ENCODE measurements around the gene IFT122. TPM values are rescaled to one million over a fixed set of nuclear protein-coding genes. Genes with fewer than 3 reads are reported as not detected.
"Not testable (repeated sequence)": the region's sequence is repeated elsewhere in the genome, so short reads cannot be mapped to it uniquely, and the experiment has no call there.

IFT122 gene
- total RNA-seq, 1 experiment from 2014 or later: 4.7 TPM

GRCh38 chr3:129475863-129476262 lies 35.8 kb downstream of the IFT122 start:
- H3K4me3 ChIP-seq (ENCODE audit: low read length): no peak overlapping the region
- H3K9me2 ChIP-seq (replicated peaks; ENCODE audit: insufficient read depth, low read length): no peaks in the 10 kb centered on the region
- no peak overlapping the region for H3K9ac ChIP-seq (ENCODE audit: low read length)
- no peaks in the 10 kb centered on the region for H3K27me3 ChIP-seq (ENCODE audit: low read length)
- DNase-seq: no peak
- no peaks in the 10 kb centered on the region for H4K20me1 ChIP-seq (ENCODE audit: insufficient read depth, low read depth, low read length)
- H3K4me2 ChIP-seq (ENCODE audit: low read depth, low read length, poor library complexity, severe bottlenecking): no peak overlapping the region
- H3K79me2 ChIP-seq (ENCODE audit: low read length): no peaks in the 10 kb centered on the region
- no peak overlapping the region for H3K27ac ChIP-seq (ENCODE audit: low read length)
- peaks cover 15% of the 10 kb centered on the region for H3K4me1 ChIP-seq (ENCODE audit: low read length)
- no peak overlapping the region for H2AFZ ChIP-seq (ENCODE audit: low read length)
- H3K9me3 ChIP-seq (ENCODE audit: low read length): no peaks in the 10 kb centered on the region
- H3K36me3 ChIP-seq (ENCODE audit: insufficient read depth, low read length): no peaks in the 10 kb centered on the region

DNA sequence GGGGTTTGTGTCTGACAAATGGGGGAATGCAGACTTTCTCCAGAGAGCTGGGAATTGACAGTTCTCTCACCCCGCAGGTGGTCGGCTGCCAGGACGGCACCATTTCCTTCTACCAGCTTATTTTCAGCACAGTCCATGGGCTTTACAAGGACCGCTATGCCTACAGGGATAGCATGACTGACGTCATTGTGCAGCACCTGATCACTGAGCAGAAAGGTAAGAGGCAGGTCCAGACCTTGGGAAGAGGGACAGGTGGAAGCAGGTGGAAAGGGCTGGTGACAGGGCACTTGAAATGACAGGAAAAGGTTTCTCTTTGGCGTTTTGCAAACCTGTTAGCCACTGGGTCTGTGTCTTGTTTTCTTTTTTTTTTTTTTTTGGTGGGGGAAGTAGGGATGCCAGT lies 36.6 kb downstream of the IFT122 start:
- no peaks in the 10 kb centered on the region for H3K27me3 ChIP-seq (ENCODE audit: low read length)
- no peak overlapping the region for H3K4me2 ChIP-seq (ENCODE audit: low read depth, low read length, poor library complexity, severe bottlenecking)
- H3K9ac ChIP-seq (ENCODE audit: low read length): no peak overlapping the region
- peaks cover 15% of the 10 kb centered on the region for H3K4me1 ChIP-seq (ENCODE audit: low read length)
- H3K27ac ChIP-seq (ENCODE audit: low read length): no peak overlapping the region
- H3K79me2 ChIP-seq (ENCODE audit: low read length): no peaks in the 10 kb centered on the region
- H2AFZ ChIP-seq (ENCODE audit: low read length): no peak overlapping the region
- H3K9me2 ChIP-seq (replicated peaks; ENCODE audit: insufficient read depth, low read length): no peaks in the 10 kb centered on the region
- DNase-seq: no peak
- H4K20me1 ChIP-seq (ENCODE audit: insufficient read depth, low read depth, low read length): no peaks in the 10 kb centered on the region
- H3K4me3 ChIP-seq (ENCODE audit: low read length): no peak overlapping the region
- no peaks in the 10 kb centered on the region for H3K9me3 ChIP-seq (ENCODE audit: low read length)
- H3K36me3 ChIP-seq (ENCODE audit: insufficient read depth, low read length): no peaks in the 10 kb centered on the region

GRCh38 chr3:129481225-129481765 lies 41.3 kb downstream of the IFT122 start:
- H3K27ac ChIP-seq (ENCODE audit: low read length); H3K9me3 ChIP-seq (ENCODE audit: low read length); H3K4me1 ChIP-seq (ENCODE audit: low read length); H3K9me2 ChIP-seq (replicated peaks; ENCODE audit: insufficient read depth, low read length); H3K36me3 ChIP-seq (ENCODE audit: insufficient read depth, low read length); H3K27me3 ChIP-seq (ENCODE audit: low read length); H3K9ac ChIP-seq (ENCODE audit: low read length); DNase-seq; H2AFZ ChIP-seq (ENCODE audit: low read length); H3K4me2 ChIP-seq (ENCODE audit: low read depth, low read length, poor library complexity, severe bottlenecking); H3K4me3 ChIP-seq (ENCODE audit: low read length); H3K79me2 ChIP-seq (ENCODE audit: low read length); H4K20me1 ChIP-seq (ENCODE audit: insufficient read depth, low read depth, low read length): not testable (repeated sequence)

- Histone ChIP-seq H3K9me3 (ENCODE audit: low read length) (no peaks in the 10 kb centered on the region), H3K79me2 (ENCODE audit: low read length) (no peaks in the 10 kb centered on the region), H3K4me2 (ENCODE audit: low read depth, low read length, poor library complexity, severe bottlenecking) (no peak overlapping the region), H3K4me3 (ENCODE audit: low read length) (no peak overlapping the region), H3K9ac (ENCODE audit: low read length) (no peak overlapping the region), H3K27ac (ENCODE audit: low read length) (no peak overlapping the region), H4K20me1 (ENCODE audit: insufficient read depth, low read depth, low read length) (no peaks in the 10 kb centered on the region), H3K36me3 (ENCODE audit: insufficient read depth, low read length) (no peaks in the 10 kb centered on the region), H3K9me2 (replicated peaks; ENCODE audit: insufficient read depth, low read length) (no peaks in the 10 kb centered on the region), H3K27me3 (ENCODE audit: low read length) (no peaks in the 10 kb centered on the region), H2AFZ (ENCODE audit: low read length) (no peak overlapping the region), H3K4me1 (ENCODE audit: low read length) (no peaks in the 10 kb centered on the region)
- no peak for DNase-seq
Observed at GRCh38 chr3:129481766-129482332, 41.8 kb downstream of the IFT122 start.

DNA sequence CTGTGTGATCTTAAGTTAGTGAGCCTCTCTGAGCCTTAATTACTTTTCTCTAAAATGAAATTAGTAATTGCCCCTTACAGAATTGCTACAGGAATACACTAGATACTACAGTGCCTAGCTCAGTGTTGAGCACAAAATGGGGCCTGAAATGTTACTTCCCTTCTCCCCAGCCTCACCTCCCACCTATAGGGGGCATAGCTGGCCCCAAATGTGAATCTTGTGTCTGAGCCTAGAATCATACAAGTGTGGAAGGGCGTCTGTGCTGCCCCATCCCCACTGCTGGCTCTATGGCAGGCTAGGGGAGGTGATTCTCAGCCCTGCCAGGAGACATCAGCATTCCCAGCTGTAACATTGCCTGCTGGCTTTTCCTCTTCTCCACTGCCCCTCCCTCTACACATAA lies 42.7 kb downstream of the IFT122 start:
- DNase-seq: peak; percentile 74

DNA sequence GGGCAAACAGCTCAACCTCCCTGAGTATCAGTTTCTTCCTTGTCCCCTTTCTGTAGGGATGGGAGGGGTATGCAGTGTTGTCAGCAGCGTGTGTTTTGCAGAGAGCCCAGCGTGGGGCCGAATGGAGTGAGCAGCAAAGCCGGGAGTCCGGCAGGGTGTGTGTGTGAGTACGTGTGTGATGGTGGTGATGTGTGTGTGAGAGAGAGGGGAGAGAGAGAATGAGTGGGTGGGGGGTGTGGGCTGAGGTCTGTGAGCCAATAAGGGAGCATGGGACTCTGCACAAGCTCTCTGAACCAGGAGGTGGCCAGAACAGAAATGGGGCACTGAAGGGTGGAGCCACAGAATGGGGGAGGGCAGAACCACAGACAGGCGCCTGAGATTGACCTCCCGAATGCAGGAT lies 43.8 kb downstream of the IFT122 start:
- no peaks in the 10 kb centered on the region for H3K9me2 ChIP-seq (replicated peaks; ENCODE audit: insufficient read depth, low read length)
- no peaks in the 10 kb centered on the region for H3K79me2 ChIP-seq (ENCODE audit: low read length)
- no peak overlapping the region for H2AFZ ChIP-seq (ENCODE audit: low read length)
- no peak overlapping the region for H3K9ac ChIP-seq (ENCODE audit: low read length)
- no peaks in the 10 kb centered on the region for H3K27me3 ChIP-seq (ENCODE audit: low read length)
- H3K9me3 ChIP-seq (ENCODE audit: low read length): no peaks in the 10 kb centered on the region
- H3K4me1 ChIP-seq (ENCODE audit: low read length): no peaks in the 10 kb centered on the region
- H3K4me2 ChIP-seq (ENCODE audit: low read depth, low read length, poor library complexity, severe bottlenecking): no peak overlapping the region
- no peaks in the 10 kb centered on the region for H4K20me1 ChIP-seq (ENCODE audit: insufficient read depth, low read depth, low read length)
- no peak overlapping the region for H3K27ac ChIP-seq (ENCODE audit: low read length)
- H3K4me3 ChIP-seq (ENCODE audit: low read length): no peak overlapping the region
- H3K36me3 ChIP-seq (ENCODE audit: insufficient read depth, low read length): no peaks in the 10 kb centered on the region
- no peak for DNase-seq

More for the DNA sequence above, 42.7 kb downstream of the IFT122 start:
- Histone ChIP-seq H3K9ac (ENCODE audit: low read length) (no peak overlapping the region), H3K4me2 (ENCODE audit: low read depth, low read length, poor library complexity, severe bottlenecking) (no peak overlapping the region), H2AFZ (ENCODE audit: low read length) (no peak overlapping the region), H3K27me3 (ENCODE audit: low read length) (no peaks in the 10 kb centered on the region), H3K9me3 (ENCODE audit: low read length) (no peaks in the 10 kb centered on the region), H3K79me2 (ENCODE audit: low read length) (no peaks in the 10 kb centered on the region), H3K36me3 (ENCODE audit: insufficient read depth, low read length) (no peaks in the 10 kb centered on the region), H4K20me1 (ENCODE audit: insufficient read depth, low read depth, low read length) (no peaks in the 10 kb centered on the region), H3K4me1 (ENCODE audit: low read length) (no peaks in the 10 kb centered on the region), H3K4me3 (ENCODE audit: low read length) (no peak overlapping the region), H3K27ac (ENCODE audit: low read length) (no peak overlapping the region), H3K9me2 (replicated peaks; ENCODE audit: insufficient read depth, low read length) (no peaks in the 10 kb centered on the region)

GRCh38 chr3:129485146-129485545 lies 45.1 kb downstream of the IFT122 start:
- DNase-seq; H3K36me3 ChIP-seq (ENCODE audit: insufficient read depth, low read length); H3K4me2 ChIP-seq (ENCODE audit: low read depth, low read length, poor library complexity, severe bottlenecking); H2AFZ ChIP-seq (ENCODE audit: low read length); H3K4me1 ChIP-seq (ENCODE audit: low read length); H4K20me1 ChIP-seq (ENCODE audit: insufficient read depth, low read depth, low read length); H3K27me3 ChIP-seq (ENCODE audit: low read length); H3K9ac ChIP-seq (ENCODE audit: low read length); H3K4me3 ChIP-seq (ENCODE audit: low read length); H3K9me2 ChIP-seq (replicated peaks; ENCODE audit: insufficient read depth, low read length); H3K79me2 ChIP-seq (ENCODE audit: low read length); H3K27ac ChIP-seq (ENCODE audit: low read length); H3K9me3 ChIP-seq (ENCODE audit: low read length): not testable (repeated sequence)

DNA sequence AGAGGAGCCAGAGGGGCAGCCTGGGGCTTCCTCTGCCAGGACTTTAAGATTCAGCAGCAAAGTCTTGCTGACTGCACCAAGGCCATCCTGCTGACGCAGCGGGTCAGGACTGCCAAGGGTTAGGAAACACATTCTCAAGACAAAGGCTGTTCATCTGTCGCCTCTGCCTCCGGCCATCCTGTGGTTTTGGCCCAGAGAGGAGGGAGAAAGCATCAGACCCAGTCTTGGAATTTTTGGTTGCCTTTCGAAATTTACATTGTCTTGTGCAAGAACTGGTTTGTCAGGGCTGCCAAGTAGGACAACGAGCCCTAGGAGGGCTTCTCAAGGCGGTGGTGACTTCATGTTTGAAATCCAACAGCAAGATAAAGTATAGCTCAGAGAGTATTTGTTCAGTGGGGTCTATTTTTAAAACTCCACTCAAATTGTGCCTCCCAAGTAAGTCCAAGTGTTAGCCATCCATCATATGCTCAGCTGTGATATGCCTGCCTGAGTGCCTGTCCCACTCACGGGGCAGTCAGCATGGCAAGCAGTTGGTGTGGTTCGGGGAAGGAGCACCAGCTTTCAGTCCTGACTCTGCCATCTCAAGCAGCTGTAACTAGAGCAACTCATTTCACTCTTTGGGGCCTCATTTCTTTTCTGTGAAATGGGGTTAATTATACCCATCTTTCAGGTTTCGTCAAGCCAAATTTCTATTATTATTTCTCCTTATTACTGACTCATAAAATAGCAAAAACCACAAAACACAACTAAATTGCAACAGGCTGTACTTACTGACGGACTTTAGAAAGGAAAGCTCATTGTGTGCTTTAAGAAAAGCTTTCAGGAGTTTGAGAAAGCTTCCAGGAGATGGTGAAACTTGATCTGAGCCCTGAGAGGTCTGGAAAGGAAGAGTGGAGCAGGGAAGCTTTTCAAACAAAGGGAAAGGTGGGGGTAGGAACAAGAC lies 46.0 kb downstream of the IFT122 start:
- H3K9ac ChIP-seq (ENCODE audit: low read length): no peak overlapping the region
- no peaks in the 10 kb centered on the region for H4K20me1 ChIP-seq (ENCODE audit: insufficient read depth, low read depth, low read length)

More for the DNA sequence above, 46.0 kb downstream of the IFT122 start:
- no peak for DNase-seq
- Histone ChIP-seq H3K36me3 (ENCODE audit: insufficient read depth, low read length) (no peaks in the 10 kb centered on the region), H3K79me2 (ENCODE audit: low read length) (no peaks in the 10 kb centered on the region), H3K4me1 (ENCODE audit: low read length) (no peaks in the 10 kb centered on the region), H3K27me3 (ENCODE audit: low read length) (no peaks in the 10 kb centered on the region), H3K9me3 (ENCODE audit: low read length) (no peaks in the 10 kb centered on the region), H3K4me2 (ENCODE audit: low read depth, low read length, poor library complexity, severe bottlenecking) (no peak overlapping the region), H3K9me2 (replicated peaks; ENCODE audit: insufficient read depth, low read length) (no peaks in the 10 kb centered on the region), H2AFZ (ENCODE audit: low read length) (no peak overlapping the region), H3K4me3 (ENCODE audit: low read length) (no peak overlapping the region), H3K27ac (ENCODE audit: low read length) (no peak overlapping the region)
